Measurements from ENCODE around the gene CD48.
"Not testable (repeated sequence)": the region's sequence is repeated elsewhere in the genome, so short reads cannot be mapped to it uniquely, and the experiment has no call there.

Gene CD48

DNA sequence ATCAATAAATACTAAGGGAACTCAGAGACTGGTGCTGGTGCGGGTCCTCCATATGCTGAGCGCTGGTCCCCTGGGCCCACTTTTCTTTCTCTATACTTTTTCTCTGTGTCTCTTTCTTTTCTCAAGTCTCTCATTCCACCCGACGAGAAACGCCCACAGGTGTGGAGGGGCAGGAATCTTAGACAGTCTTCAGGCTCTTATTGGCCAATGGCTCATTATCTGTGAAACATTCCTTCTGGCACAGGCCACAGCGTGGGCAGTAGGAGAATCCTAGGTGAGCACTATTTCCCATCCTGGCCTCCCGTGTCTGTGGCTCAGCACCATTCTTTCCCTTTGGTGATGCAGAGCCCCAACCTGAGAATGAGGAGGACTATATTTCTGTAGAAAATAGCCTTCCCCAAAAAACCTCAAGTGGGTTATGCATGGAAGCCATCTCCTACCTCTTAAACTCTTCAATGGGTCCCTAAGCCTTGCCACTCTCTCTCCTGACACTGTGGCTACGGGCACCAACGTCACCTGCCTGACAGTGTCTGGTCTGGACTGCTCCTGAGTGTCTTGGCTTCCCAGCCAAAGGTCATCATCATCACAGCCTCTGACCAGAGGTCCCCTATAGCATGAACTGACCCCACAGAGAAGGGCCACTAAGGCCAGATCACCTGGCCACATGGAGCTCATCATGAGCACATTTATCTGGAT is 58.5 kb downstream of the CD48 start:
- no peak for DNase-seq (ENCODE audit: low read depth in 2 of 2)

- DNase-seq (ENCODE audit: low read depth in 2 of 2) = not testable (repeated sequence)
These were observed 59.5 kb downstream of the CD48 start for GRCh38 chr1:160652065-160652641.

DNA sequence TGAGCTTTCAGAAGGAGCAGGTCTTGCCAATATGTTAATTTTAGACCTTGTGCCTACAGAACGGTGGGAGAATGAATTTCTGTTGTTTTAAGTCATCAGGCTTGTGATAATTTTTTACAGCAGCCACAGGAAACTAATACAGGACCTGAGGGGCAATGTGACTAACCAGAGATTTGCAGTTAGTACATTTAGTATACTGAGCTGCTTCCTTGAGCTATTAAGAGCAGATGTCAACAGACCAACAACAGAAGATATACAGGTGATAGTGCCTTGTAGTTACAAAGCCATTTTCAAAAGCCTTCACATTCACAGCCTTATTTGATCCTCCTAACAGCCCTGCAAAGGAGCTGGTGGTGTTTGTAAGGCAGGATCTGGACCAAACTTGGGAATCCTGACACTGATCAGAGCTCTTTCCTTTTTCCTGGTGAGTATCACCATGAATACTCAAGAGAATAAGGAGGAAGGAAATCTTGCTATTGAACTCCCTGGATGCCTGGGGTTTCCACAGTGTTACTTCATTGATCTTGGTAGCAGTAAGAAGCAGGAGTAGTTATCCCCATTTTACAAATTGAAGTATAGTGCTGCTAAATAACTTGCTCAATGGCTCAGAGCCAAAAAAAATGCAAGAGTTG is 60.1 kb downstream of the CD48 start:
- DNase-seq (ENCODE audit: low read depth in 2 of 2) = no peak

- DNase-seq (ENCODE audit: low read depth in 2 of 2) = no peak
These were observed 64.3 kb downstream of the CD48 start for GRCh38 chr1:160647329-160647720.

- no peak for DNase-seq (ENCODE audit: low read depth in 2 of 2)
These were observed 64.8 kb downstream of the CD48 start, which contains the start of gene SLAMF1 for GRCh38 chr1:160646711-160647328. TSS of gene SLAMF1 (minus strand) at chr1:160647044. CDS start at chr1:160646945, 99 bp downstream.

DNA sequence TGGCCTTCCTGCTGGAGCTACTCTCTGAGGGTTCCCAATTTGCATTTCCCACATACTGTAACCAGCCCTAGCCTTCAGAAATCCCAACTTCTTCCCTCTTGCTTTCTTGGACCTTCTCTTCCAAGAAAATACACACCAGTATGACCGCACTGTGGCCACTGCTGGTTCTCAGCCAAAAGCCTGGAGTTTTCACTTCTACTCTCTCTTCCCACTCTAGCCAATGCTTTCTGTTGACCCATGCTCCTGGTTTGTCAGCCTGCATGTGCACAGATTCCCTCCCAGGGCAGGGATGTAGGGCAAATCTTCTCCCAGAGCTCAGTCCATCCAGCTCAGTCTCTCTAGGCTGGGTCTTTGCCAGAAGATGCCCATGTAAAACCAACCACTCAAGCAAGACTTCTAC is 65.4 kb downstream of the CD48 start:
- DNase-seq (ENCODE audit: low read depth in 2 of 2) = no peak

DNA sequence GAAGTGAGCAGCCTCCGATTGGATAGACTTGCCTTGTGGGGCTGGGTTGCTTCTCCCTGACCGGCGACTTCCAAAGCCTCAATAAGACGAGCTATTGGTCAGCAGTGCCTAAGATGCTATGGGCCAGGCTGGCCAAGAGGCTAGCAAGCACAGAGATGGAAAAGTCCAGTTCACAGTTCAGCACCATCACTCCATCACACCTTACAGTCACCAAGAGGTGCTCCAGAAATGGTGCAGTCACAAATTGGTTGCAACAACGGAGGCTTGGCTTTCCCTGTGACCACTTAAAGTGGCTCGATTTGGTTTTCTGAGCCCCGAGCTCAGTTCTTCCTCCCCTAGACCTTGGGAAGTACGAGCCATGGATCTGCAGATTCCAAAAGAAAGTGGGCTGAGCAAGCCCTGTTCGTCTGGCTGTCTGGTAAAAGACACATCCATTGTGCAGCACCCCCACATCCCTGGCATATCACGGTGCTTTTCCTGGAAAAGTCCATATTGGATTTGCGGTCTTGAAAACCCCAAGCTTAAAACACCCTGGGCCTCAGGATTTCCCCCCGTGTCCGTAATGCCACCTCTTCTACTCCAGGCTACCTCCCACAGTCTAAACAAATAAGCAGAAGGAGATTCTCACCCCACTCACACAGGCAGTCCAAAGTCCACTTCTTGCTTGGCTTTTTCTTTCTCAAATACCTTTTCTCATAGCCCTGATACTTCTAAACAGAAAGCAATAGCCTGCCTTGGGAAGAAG is 66.1 kb downstream of the CD48 start:
- no peak for DNase-seq (ENCODE audit: low read depth in 2 of 2)

DNA sequence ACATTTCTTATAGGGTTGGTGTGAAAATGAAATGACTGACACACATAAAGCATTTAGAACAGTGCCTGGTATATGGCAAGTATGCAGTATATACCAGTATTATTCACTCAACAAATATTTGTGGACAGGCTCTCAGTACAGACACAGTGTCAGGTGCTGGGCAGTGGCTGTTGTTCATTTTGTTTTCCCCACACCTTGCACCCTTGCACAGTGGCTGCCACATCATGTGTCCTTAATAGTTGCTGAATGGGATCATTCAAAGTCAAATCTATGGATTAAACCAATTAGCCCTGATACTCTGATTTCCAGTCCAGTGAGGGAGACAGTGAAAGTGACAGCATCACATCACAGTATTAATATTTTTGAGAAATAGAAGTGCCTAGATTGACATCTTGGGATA is 67.2 kb downstream of the CD48 start:
- no peak for DNase-seq (ENCODE audit: low read depth in 2 of 2)

GRCh38 chr1:160643138-160643537 is 68.5 kb downstream of the CD48 start:
- DNase-seq (ENCODE audit: low read depth in 2 of 2) = no peak

DNA sequence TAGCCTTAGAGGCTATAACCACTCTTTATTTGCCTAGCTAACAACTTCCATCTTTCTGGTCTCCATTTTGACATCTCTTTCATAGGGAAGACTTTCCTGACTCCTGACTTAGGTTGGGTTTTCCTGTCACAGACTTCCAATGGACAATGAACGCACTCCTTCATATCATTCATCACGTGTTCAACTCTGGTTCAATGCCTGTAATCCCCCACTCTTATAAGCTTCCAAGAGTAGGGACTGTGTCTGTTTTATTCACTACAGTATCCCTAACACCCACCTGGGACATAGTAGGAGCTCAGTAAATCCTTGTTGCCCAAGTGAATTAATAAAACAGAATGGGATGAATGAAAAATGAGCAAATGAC is 69.4 kb downstream of the CD48 start:
- no peak for DNase-seq (ENCODE audit: low read depth in 2 of 2)

GRCh38 chr1:160641323-160642280 is 70.0 kb downstream of the CD48 start:
- DNase-seq (ENCODE audit: low read depth in 2 of 2) = no peak

DNA sequence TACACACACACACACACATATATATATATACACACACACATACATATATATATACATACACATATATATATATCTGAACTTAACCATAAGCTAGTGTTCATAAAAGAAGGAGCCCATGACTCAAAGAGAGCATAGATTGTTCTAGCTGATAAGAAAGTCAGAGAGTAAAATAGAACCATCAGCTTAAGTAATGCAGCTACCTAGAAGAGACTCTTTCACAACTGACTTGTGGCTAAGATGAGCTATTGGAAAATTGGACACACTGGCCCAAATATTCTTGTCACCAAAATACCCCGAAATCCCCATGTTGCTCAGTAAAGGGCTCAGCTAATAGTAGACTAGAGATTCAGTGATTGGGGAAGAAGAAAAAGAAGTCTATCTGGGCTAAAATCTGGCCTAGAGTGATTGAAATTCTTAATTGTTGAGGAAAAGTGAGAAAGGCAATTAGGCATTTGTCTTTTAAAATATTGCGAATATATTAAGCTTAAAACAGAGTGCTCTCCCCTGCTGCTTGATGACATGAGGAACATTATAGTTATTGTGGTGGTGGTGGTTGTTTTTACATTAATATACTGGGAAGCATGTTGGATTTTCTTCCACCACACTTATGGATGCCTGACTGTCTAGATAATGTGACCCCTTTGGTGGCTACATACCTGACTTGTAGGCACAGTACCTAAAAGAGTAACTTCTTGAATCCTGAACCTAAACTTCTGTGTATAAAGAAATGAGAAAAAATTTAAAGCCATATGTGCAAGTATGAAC is 71.1 kb downstream of the CD48 start:
- no peak for DNase-seq (ENCODE audit: low read depth in 2 of 2)

DNA sequence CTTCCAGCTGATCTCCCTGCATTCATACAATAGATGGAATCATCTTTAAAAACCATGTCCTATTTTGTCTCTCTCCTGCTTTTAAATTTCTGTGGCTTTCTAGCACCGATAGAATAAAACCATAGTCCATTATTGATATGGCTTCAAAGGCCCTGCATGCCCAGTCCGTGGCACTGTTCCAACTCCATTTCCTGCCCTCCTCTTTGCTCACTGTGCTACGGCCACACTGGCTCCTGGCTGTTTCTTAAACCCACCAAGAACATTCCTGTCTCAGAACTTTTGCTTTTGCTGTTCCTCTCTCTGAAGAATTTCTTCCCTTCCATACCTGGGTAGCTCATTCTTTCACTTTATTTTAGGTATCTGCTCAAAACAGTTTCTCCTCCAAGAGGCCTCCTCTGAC is 72.0 kb downstream of the CD48 start:
- no peak for DNase-seq (ENCODE audit: low read depth in 2 of 2)

DNA sequence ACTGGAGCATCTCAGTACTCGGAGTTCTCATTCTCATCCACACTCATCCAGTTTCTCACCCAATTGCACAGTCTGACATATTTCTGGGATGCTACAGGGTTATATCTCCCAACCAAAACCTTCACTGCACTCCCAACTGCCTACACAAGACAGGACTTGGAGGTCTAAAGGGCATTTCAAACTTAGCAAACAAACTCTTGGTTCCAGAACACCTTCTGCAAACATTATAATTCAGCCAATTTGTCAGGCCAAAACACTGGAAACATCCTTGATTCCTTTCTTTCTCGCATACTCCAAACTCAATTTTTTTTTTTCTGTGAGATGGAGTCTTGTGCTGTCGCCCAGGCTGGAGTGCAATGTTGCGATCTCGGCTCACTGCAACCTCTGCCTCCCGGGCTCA is 72.7 kb downstream of the CD48 start:
- no peak for DNase-seq (ENCODE audit: low read depth in 2 of 2)

DNA sequence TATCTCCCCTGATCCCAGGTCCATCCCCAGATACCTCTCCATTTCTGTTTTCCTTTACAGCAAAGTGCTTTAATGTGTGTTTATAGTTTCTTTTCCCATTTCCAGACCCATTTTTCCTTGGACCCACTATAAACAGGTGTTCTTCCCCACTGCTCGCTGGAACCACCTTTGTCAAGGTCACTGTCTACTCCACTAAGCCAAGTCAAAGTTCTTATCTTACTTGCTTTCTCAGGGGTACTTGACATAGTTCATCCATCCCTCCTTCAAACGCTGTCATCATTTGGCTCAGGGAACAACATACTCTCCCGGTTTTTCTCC is 73.1 kb downstream of the CD48 start:
- DNase-seq (ENCODE audit: low read depth in 2 of 2) = no peak

DNA sequence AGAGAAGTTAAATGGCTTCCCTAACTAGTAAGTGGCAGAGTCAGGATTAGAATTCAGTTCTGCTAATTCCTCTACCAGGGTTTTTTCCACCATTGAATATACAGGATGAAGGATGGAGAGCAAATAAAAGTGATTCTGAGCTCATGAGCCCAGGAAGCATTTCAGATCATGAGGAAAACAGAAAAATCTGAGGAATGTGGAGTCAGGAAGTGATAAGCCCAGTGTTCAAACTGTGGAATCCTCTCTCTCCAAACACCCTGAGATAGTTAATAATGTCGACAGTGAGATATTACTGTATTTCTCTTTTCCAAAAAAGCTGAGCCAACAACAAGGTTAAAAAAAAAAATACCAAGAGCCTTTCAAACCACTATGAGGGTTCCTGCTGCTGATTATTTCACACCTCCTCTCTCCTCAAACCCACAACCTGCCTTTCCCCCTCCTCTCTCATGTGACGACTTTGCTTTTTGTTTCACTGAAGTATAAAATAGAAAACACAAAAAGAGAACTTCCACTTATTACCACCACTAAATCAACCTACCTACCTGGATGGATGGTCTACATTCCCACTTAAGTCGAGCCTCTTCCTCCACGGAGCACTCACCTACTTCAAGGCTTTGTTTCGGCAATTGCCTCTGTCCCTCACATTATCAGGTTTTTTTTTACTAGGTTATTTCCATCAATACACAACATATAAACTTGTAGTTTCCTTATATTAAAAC is 73.6 kb downstream of the CD48 start:
- DNase-seq (ENCODE audit: low read depth in 2 of 2) = no peak

GRCh38 chr1:160637065-160637464 is 74.6 kb downstream of the CD48 start:
- no peak for DNase-seq (ENCODE audit: low read depth in 2 of 2)

GRCh38 chr1:160636547-160636946 is 75.1 kb downstream of the CD48 start:
- DNase-seq (ENCODE audit: low read depth in 2 of 2) = no peak

DNA sequence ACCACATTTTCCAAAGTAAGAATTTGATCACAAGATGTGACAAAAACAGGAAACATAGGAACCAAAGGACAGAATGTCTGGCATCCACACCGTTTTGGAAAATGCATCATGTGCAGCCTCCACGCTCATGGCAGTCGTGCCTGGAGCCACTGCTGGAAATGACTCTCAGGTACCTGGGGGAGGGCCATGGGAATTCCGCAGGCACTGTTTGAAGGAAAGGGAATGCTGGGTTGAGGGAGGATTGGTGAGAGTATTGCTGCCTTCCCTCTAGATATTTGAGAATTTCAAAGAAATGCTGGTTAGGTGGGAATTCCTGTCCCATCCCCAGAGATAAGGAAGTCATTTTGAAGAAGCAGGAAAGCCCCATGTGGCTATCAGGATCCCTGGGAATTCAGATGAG is 75.5 kb downstream of the CD48 start:
- no peak for DNase-seq (ENCODE audit: low read depth in 2 of 2)

Measured in stimulated activated CD8-positive, alpha-beta memory T cell treated with anti-CD3 and anti-CD28 coated beads, Interleukin-2, amount 100 ng/mL, for 1 hour (primary cell).